GM12878 (cell line): ENCODE measurements around the gene CAMTA1. TPM values are rescaled to one million over a fixed set of nuclear protein-coding genes. Genes with fewer than 3 reads are reported as not detected.

ENCODE experiments used
- ATAC-seq: fragments of 200-7000 bp; cut with Tn5 transposase; 3 replicates; pipeline ENCODE4 v1.9.1; 2020; ENCODE audit warnings: mild to moderate bottlenecking, moderate library complexity
- BruUV-seq: library from RNA; stranded (reverse); fragments of 400-500 nt; replicated peaks from 2 replicates; lab custom pipeline; 2021; lab: Mats Ljungman, UMichigan
- CTCF ChIA-PET: fragments of 300-600 bp; sonication (Branson Sonifier 250); formaldehyde crosslinking; extraction: SDS; loops from one replicate; lab custom pipeline; 2021; ENCODE audit warnings: inconsistent platforms; lab: Yijun Ruan, JAX
- POLR2A ChIA-PET: fragments of 350-600 bp; formaldehyde crosslinking; extraction: SDS; loops from one replicate; lab custom pipeline; 2021; ENCODE audit warnings: inconsistent platforms; lab: Charles Lee
- RAD21 ChIA-PET: fragments of 300-600 bp; sonication (Branson Sonifier 250); formaldehyde crosslinking; loops from one replicate; lab custom pipeline; 2023; ENCODE audit warnings: antibody characterized with exemption; ENCODE audit not compliant: unreplicated experiment; lab: Charles Lee
- SMC1A ChIA-PET: fragments of 300-600 bp; sonication (Branson Sonifier 250); formaldehyde crosslinking; loops from one replicate; lab custom pipeline; 2023; ENCODE audit not compliant: unreplicated experiment, uncharacterized antibody; lab: Charles Lee
- DNase-seq: peaks from one replicate; pipeline ENCODE4 v3.0.0-alpha.2; 2011; ENCODE audit warnings: low read depth, low spot score
- FAIRE-seq: peaks from 3 replicates; lab custom pipeline; 2011; peaks lifted over from hg19 to GRCh38; lab: Jason Lieb, UNC
- H2AFZ ChIP-seq: 2 replicates; pipeline ENCODE4 v1.6.0; 2011; ENCODE audit warnings: low read depth, low read length, control low read depth; ENCODE audit not compliant: control insufficient read depth
- H3K27ac ChIP-seq: 2 replicates; pipeline ENCODE4 v1.5.1; 2011; ENCODE audit warnings: control low read depth; ENCODE audit not compliant: control insufficient read depth, insufficient read depth
- H3K27me3 ChIP-seq, 2 experiments: replicated peaks in 1 of 2; 2 replicates each; pipeline versions ENCODE4 v1.6.0 to v1.6.1; 2011; ENCODE audit warnings: low read length in 1 of 2; ENCODE audit not compliant: control insufficient read depth in 2 of 2, insufficient read depth in 2 of 2
- H3K36me3 ChIP-seq, 2 experiments: 2 replicates each; pipeline ENCODE4 v1.5.1; 2011; ENCODE audit warnings: low read length in 1 of 2; ENCODE audit not compliant: control insufficient read depth in 2 of 2, insufficient read depth in 2 of 2
- H3K4me1 ChIP-seq: 2 replicates; pipeline ENCODE4 v1.6.1; 2011; ENCODE audit warnings: mild to moderate bottlenecking, low read length, moderate library complexity, mixed read lengths; ENCODE audit not compliant: control insufficient read depth, insufficient read depth
- H3K4me2 ChIP-seq: 2 replicates; pipeline ENCODE4 v1.6.0; 2011; ENCODE audit warnings: control low read depth; ENCODE audit not compliant: control insufficient read depth, insufficient read depth
- H3K4me3 ChIP-seq: fragments of 200-600 bp; sonication (generic); 2 replicates; pipeline ENCODE4 v1.5.1; 2016
- H3K79me2 ChIP-seq: 2 replicates; pipeline ENCODE4 v1.6.0; 2011; ENCODE audit warnings: low read length; ENCODE audit not compliant: control insufficient read depth, insufficient read depth
- H3K9ac ChIP-seq: 2 replicates; pipeline ENCODE4 v1.8.0; 2011; ENCODE audit warnings: low read length, control low read depth, mixed read lengths; ENCODE audit not compliant: control insufficient read depth, insufficient read depth
- H3K9me3 ChIP-seq: replicated peaks from 3 replicates; pipeline ENCODE4 v1.5.1; 2011; ENCODE audit warnings: mild to moderate bottlenecking, low read length; ENCODE audit not compliant: control insufficient read depth, insufficient read depth
- H4K20me1 ChIP-seq: 2 replicates; pipeline ENCODE4 v1.6.0; 2011; ENCODE audit not compliant: control insufficient read depth, insufficient read depth
- EZH2 ChIP-seq: IDR thresholded peaks from 2 replicates; pipeline ENCODE4 v1.6.1; 2012; ENCODE audit warnings: low read depth, mild to moderate bottlenecking, control low read depth, inconsistent platforms, low read length, borderline replicate concordance; ENCODE audit not compliant: control insufficient read depth
- GABPA ChIP-seq: IDR thresholded peaks from 2 replicates; pipeline ENCODE4 v1.6.1; 2014; ENCODE audit warnings: antibody characterized with exemption, low read depth, mild to moderate bottlenecking, inconsistent platforms
- MEF2B ChIP-seq: fragments of 450-650 bp; IDR thresholded peaks from 2 replicates; pipeline ENCODE4 v1.6.1; 2018; ENCODE audit warnings: mild to moderate bottlenecking, moderate library complexity; ENCODE audit not compliant: partially characterized antibody, poor library complexity, severe bottlenecking
- NR2F1 ChIP-seq: fragments of 450-650 bp; conservative IDR thresholded peaks from 2 replicates; pipeline ENCODE4 v1.6.1; 2017; ENCODE audit warnings: mild to moderate bottlenecking
- PAX8 ChIP-seq: fragments of 450-650 bp; IDR thresholded peaks from 2 replicates; pipeline ENCODE4 v1.6.1; 2017; ENCODE audit warnings: mild to moderate bottlenecking, moderate library complexity
- SMC3 ChIP-seq: IDR thresholded peaks from 2 replicates; pipeline ENCODE4 v1.6.1; 2011; ENCODE audit warnings: low read length, improper control_type of control experiment, borderline replicate concordance
- WGBS: methylation state at CpG from one replicate; pipeline ENCODE4 v1.1.6; 2016; ENCODE audit warnings: low lambda C conversion rate; ENCODE audit not compliant: insufficient replicate concordance, insufficient coverage; ENCODE audit errors: missing lambda C conversion rate; 5-methylcytosine and 5-hydroxymethylcytosine counted together
- in situ Hi-C: fragments of 300-500 bp; cut with MboI; formaldehyde crosslinking; loops from 9 replicates; pipeline ENCODE4 v1.14.3; 2018; ENCODE audit warnings: mixed read lengths
- intact Hi-C: fragments of 100-400 bp; cut with micrococcal nuclease; formaldehyde crosslinking; loops from one replicate; pipeline ENCODE4 v1.14.2; 2022; ENCODE audit not compliant: unreplicated experiment
- polyA plus RNA-seq, 11 experiments: library from polyadenylated mRNA; depleted of rRNA in 4 of 11; unstranded in 6 of 11; stranded (reverse) in 5 of 11; fragments of >200 nt; fragmentation: Nextera tagmentation in 4 of 11; fragmentation: Illumina TruSeq in 1 of 11; extraction: Ambion mirVana in 4 of 11; extraction: Trizol in 1 of 11; gene quantifications; 1 replicate in 1 of 11; 2 replicates in 10 of 11; pipeline versions ENCODE4 v1.2.1 to v1.2.3, GENCODE V29; 2011 to 2016; ENCODE audit warnings: inconsistent platforms in 2 of 11, missing spikeins in 2 of 11, low read depth in 1 of 11
- total RNA-seq, 4 experiments: library from RNA; depleted of rRNA in 3 of 4; stranded (reverse); fragments of >200 nt in 3 of 4; fragmentation: Illumina TruSeq in 1 of 4; extraction: Trizol in 1 of 4; gene quantifications; 2 replicates each; pipeline versions ENCODE4 v1.2.1 to v1.2.3, GENCODE V29; 2013 to 2021
- TF ChIP-seq, protein P1 (sequence below): fragments of 450-650 bp; IDR thresholded peaks from 2 replicates; pipeline ENCODE4 v1.6.1; 2017; ENCODE audit warnings: low read depth, mild to moderate bottlenecking, moderate library complexity
- TF ChIP-seq, protein P2 (sequence below): IDR thresholded peaks from 2 replicates; pipeline ENCODE4 v1.6.1; 2012; ENCODE audit warnings: improper control_type of control experiment, low read depth, low read length; ENCODE audit not compliant: insufficient replicate concordance
- TF ChIP-seq, protein P3 (sequence below): fragments of 450-650 bp; IDR thresholded peaks from 2 replicates; pipeline ENCODE4 v1.6.1; 2016; ENCODE audit warnings: mild to moderate bottlenecking, moderate library complexity, borderline replicate concordance

The CAMTA1 gene
- total and polyA plus RNA-seq, 10 of the 15 experiments (the other 5 are each of a cell fraction or from before 2014, with no cell fraction given), result 37.7 to 148 (median 76.4) TPM

DNA sequence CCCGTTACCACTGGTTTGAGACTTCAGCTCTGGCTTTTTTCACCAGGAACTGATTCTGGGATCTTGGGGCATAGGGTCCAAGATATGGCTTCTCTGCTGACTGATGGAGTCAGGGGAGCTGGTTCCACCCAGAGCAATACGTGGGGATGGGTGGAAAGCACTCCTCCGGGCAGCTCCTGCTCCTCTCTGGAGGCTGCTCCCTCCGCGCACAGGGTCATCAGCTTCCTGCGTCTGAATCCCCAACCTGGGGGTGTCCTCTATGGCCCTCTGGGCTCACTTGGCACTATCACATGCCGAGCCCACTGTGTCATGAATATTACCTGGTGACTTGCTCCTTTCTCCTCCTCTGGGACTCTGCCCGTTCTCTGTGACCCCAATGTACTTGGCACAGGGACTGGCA is 580.5 kb downstream of the CAMTA1 start:
- SMC1A ChIA-PET, result no interaction called here
- FAIRE-seq (no peak), DNase-seq (no peak), ATAC-seq (no peak)
- Histone ChIP-seq H3K4me1 (no peaks in the 10 kb centered on the region), H3K9me3 (no peaks in the 10 kb centered on the region), H3K9ac (no peak overlapping the region), H3K27me3 (peaks cover 0 to 3% of the 10 kb centered on the region in 2 experiments; a peak in 2 of 4 replicates), H3K79me2 (no peaks in the 10 kb centered on the region), H3K4me3 (no peak overlapping the region), H3K36me3 (no peaks in the 10 kb centered on the region), H3K4me2 (no peak overlapping the region), H2AFZ (no peak overlapping the region), H3K27ac (no peak overlapping the region), H4K20me1 (no peaks in the 10 kb centered on the region)
- in situ Hi-C loops, result no loop called here
- no TSS peak for BruUV-seq
- RAD21 ChIA-PET, result no interaction called here
- 41% methylated on average over 8 of the region's 8 CpGs for WGBS
- CTCF ChIA-PET, result no interaction called here
- intact Hi-C loops, result no loop called here
- POLR2A ChIA-PET, result no interaction called here
- TF ChIP-seq, protein P1, sequence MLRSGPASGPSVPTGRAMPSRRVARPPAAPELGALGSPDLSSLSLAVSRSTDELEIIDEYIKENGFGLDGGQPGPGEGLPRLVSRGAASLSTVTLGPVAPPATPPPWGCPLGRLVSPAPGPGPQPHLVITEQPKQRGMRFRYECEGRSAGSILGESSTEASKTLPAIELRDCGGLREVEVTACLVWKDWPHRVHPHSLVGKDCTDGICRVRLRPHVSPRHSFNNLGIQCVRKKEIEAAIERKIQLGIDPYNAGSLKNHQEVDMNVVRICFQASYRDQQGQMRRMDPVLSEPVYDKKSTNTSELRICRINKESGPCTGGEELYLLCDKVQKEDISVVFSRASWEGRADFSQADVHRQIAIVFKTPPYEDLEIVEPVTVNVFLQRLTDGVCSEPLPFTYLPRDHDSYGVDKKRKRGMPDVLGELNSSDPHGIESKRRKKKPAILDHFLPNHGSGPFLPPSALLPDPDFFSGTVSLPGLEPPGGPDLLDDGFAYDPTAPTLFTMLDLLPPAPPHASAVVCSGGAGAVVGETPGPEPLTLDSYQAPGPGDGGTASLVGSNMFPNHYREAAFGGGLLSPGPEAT, result no peak
- no peak for TF ChIP-seq NR2F1
- TF ChIP-seq, protein P2, sequence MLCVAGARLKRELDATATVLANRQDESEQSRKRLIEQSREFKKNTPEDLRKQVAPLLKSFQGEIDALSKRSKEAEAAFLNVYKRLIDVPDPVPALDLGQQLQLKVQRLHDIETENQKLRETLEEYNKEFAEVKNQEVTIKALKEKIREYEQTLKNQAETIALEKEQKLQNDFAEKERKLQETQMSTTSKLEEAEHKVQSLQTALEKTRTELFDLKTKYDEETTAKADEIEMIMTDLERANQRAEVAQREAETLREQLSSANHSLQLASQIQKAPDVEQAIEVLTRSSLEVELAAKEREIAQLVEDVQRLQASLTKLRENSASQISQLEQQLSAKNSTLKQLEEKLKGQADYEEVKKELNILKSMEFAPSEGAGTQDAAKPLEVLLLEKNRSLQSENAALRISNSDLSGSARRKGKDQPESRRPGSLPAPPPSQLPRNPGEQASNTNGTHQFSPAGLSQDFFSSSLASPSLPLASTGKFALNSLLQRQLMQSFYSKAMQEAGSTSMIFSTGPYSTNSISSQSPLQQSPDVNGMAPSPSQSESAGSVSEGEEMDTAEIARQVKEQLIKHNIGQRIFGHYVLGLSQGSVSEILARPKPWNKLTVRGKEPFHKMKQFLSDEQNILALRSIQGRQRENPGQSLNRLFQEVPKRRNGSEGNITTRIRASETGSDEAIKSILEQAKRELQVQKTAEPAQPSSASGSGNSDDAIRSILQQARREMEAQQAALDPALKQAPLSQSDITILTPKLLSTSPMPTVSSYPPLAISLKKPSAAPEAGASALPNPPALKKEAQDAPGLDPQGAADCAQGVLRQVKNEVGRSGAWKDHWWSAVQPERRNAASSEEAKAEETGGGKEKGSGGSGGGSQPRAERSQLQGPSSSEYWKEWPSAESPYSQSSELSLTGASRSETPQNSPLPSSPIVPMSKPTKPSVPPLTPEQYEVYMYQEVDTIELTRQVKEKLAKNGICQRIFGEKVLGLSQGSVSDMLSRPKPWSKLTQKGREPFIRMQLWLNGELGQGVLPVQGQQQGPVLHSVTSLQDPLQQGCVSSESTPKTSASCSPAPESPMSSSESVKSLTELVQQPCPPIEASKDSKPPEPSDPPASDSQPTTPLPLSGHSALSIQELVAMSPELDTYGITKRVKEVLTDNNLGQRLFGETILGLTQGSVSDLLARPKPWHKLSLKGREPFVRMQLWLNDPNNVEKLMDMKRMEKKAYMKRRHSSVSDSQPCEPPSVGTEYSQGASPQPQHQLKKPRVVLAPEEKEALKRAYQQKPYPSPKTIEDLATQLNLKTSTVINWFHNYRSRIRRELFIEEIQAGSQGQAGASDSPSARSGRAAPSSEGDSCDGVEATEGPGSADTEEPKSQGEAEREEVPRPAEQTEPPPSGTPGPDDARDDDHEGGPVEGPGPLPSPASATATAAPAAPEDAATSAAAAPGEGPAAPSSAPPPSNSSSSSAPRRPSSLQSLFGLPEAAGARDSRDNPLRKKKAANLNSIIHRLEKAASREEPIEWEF, result no peak
- no peak for TF ChIP-seq EZH2
- TF ChIP-seq MEF2B, result no peak
- TF ChIP-seq SMC3, result no peak
- TF ChIP-seq, protein P3, sequence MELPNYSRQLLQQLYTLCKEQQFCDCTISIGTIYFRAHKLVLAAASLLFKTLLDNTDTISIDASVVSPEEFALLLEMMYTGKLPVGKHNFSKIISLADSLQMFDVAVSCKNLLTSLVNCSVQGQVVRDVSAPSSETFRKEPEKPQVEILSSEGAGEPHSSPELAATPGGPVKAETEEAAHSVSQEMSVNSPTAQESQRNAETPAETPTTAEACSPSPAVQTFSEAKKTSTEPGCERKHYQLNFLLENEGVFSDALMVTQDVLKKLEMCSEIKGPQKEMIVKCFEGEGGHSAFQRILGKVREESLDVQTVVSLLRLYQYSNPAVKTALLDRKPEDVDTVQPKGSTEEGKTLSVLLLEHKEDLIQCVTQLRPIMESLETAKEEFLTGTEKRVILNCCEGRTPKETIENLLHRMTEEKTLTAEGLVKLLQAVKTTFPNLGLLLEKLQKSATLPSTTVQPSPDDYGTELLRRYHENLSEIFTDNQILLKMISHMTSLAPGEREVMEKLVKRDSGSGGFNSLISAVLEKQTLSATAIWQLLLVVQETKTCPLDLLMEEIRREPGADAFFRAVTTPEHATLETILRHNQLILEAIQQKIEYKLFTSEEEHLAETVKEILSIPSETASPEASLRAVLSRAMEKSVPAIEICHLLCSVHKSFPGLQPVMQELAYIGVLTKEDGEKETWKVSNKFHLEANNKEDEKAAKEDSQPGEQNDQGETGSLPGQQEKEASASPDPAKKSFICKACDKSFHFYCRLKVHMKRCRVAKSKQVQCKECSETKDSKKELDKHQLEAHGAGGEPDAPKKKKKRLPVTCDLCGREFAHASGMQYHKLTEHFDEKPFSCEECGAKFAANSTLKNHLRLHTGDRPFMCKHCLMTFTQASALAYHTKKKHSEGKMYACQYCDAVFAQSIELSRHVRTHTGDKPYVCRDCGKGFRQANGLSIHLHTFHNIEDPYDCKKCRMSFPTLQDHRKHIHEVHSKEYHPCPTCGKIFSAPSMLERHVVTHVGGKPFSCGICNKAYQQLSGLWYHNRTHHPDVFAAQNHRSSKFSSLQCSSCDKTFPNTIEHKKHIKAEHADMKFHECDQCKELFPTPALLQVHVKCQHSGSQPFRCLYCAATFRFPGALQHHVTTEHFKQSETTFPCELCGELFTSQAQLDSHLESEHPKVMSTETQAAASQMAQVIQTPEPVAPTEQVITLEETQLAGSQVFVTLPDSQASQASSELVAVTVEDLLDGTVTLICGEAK, result no peak
- no peak for TF ChIP-seq PAX8
- no peak for TF ChIP-seq GABPA
